ENCODE results near the gene ADGRG7.

GRCh38 chr3:100732435-100732834 is 123.0 kb downstream of the ADGRG7 start:
- TF ChIP-seq CTCF (IDR thresholded peaks at IDR 0.05) (no peak), POLR2AphosphoS5 (IDR thresholded peaks at IDR 0.05) (no peak), POLR2A (IDR thresholded peaks at IDR 0.05) (no peak)

Measured in breast epithelium (tissue), 3 donors.